Aorta (tissue), 5 donors: ENCODE measurements around the gene LCN2. TPM values are rescaled to one million over a fixed set of nuclear protein-coding genes. Genes with fewer than 3 reads are reported as not detected.

ENCODE experiments used
- ATAC-seq: fragments of 200-7000 bp; cut with Tn5 transposase; one replicate; pipeline ENCODE4 v1.9.1; 2022; ENCODE audit warnings: moderate library complexity; ENCODE audit not compliant: low FRiP score
- DNase-seq, 2 donors: peaks; one replicate each; pipeline ENCODE4 v3.0.0-alpha.2; 2020
- H3K27ac ChIP-seq, 2 donors: one replicate each; pipeline ENCODE4 v1.5.1; 2013; ENCODE audit warnings: low read length in 2 of 2, mild to moderate bottlenecking in 2 of 2, moderate library complexity in 2 of 2, control low read depth in 1 of 2, inconsistent platforms in 1 of 2, low read depth in 1 of 2
- H3K27me3 ChIP-seq, 2 donors: one replicate each; pipeline ENCODE4 v1.6.1; 2013; ENCODE audit warnings: control low read depth in 1 of 2, low read length in 1 of 2, mild to moderate bottlenecking in 1 of 2, moderate library complexity in 1 of 2; ENCODE audit not compliant: insufficient read depth in 2 of 2, control insufficient read depth in 1 of 2
- H3K36me3 ChIP-seq, 2 donors: one replicate each; pipeline ENCODE4 v1.6.1; 2013; ENCODE audit warnings: control low read depth in 1 of 2, low read length in 1 of 2, mild to moderate bottlenecking in 1 of 2; ENCODE audit not compliant: insufficient read depth in 2 of 2, control insufficient read depth in 1 of 2
- H3K4me1 ChIP-seq, 2 donors: one replicate each; pipeline ENCODE4 v1.6.1; 2013; ENCODE audit warnings: low read length in 2 of 2, control low read depth in 1 of 2, mild to moderate bottlenecking in 1 of 2, moderate library complexity in 1 of 2; ENCODE audit not compliant: insufficient read depth in 2 of 2, control insufficient read depth in 1 of 2
- H3K4me3 ChIP-seq, 2 donors: one replicate each; pipeline ENCODE4 v1.5.1; 2013; ENCODE audit warnings: low read length in 2 of 2, control low read depth in 1 of 2, mild to moderate bottlenecking in 1 of 2
- H3K9me3 ChIP-seq: one replicate; pipeline ENCODE4 v1.6.1; 2013; ENCODE audit warnings: mild to moderate bottlenecking, low read length; ENCODE audit not compliant: control insufficient read depth
- WGBS, 2 donors: extraction: QIAGEN DNeasy Blood & Tissue Kit; methylation state at CpG; one replicate each; pipeline ENCODE4 v1.1.7; 2013; 5-methylcytosine and 5-hydroxymethylcytosine counted together
- intact Hi-C, 2 donors: fragments of 100-400 bp; cut with DNase I; formaldehyde crosslinking; loops; one replicate each; pipeline versions ENCODE4 v1.14.2 to v1.15.0; 2022
- long read RNA-seq, 2 donors: library from polyadenylated mRNA; unstranded; transcript quantifications; one replicate each; pipeline ENCODE4 v2.0.0, GENCODE V29; 2020 to 2021
- polyA plus RNA-seq, 2 donors: library from polyadenylated mRNA; stranded (reverse); fragments of 200-250 nt; gene quantifications; one replicate each; pipeline ENCODE4 v1.2.3, GENCODE V29; 2013
- total RNA-seq, 2 donors: library from RNA; stranded (reverse); fragmentation: NEBNext Ultra II Directional; extraction: Animal tissue kit (Norgen Biotek cat#: 25700); gene quantifications; one replicate each; pipeline ENCODE4 v1.2.1, GENCODE V29; 2021
- donor health status: healthy with polysubstance abuse.
- donor health status: Bipolar disorder and iron deficiency.
- donor health status: DM: no; HTN: no; CAD: no.
- donor health status: DM: no; HTN: no; CAD: no.
- donor health status: DM: yes; HTN: yes; CAD: no.

LCN2 gene
- total RNA-seq (1 to 10 TPM in 1 of 2 donors, under 1 TPM in 1; 0.84 to 1.1 TPM), polyA plus RNA-seq (1 to 10 TPM in 1 of 2 donors, under 1 TPM in 1; 0.90 to 5.6 TPM)
- long read RNA-seq, donor 1: 0 reads
- long read RNA-seq, donor 2: 0 reads

- Histone ChIP-seq H3K36me3 (no peaks in the 10 kb centered on the region), H3K4me1 (no peaks in the 10 kb centered on the region), H3K4me3 (no peak within 1 kb of the TSS), H3K27me3 (no peaks in the 10 kb centered on the region), H3K9me3 (no peaks in the 10 kb centered on the region), H3K27ac (no peak within 1 kb of the TSS)
- 84 to 87% methylated on average over 9 of the region's 9 CpGs for WGBS, 2 donors
- intact Hi-C loops: no loop called here
- DNase-seq: peak; percentile 40 to 63
- ATAC-seq: no peak
These were observed at the start of gene LCN2 for GRCh38 chr9:128149001-128149701. Gene LCN2, plus strand, starts transcription at chr9:128149453. Its CDS starts 73 bp downstream, at chr9:128149526.

- Histone ChIP-seq H3K4me3 (no peak overlapping the region), H3K27me3 (no peaks in the 10 kb centered on the region), H3K4me1 (no peaks in the 10 kb centered on the region), H3K9me3 (no peaks in the 10 kb centered on the region), H3K36me3 (peaks cover 0 to 3% of the 10 kb centered on the region in 2 donors), H3K27ac (peak overlapping the region; percentile 91 to 92)
- ATAC-seq: no peak
- intact Hi-C loops: loop anchor here in 1 of 2 donors (5.0 kb wide), 1 partner anchor 38 kb away; no protein-coding TSS in a partner anchor
- WGBS, 2 donors: 39 to 49% methylated on average over 16 of the region's 16 CpGs
- DNase-seq: peak in 1 of 2 donors; percentile 75
These were observed 49.2 kb upstream of the LCN2 start for GRCh38 chr9:128099932-128100491.

GRCh38 chr9:128100581-128100980 is 48.7 kb upstream of the LCN2 start:
- peaks cover 0 to 3% of the 10 kb centered on the region in 2 donors for H3K36me3 ChIP-seq
- peak overlapping the region; percentile 91 to 92 for H3K27ac ChIP-seq
- WGBS, 2 donors: 65 to 71% methylated on average over 10 of the region's 10 CpGs
- no peaks in the 10 kb centered on the region for H3K9me3 ChIP-seq
- no peak overlapping the region for H3K4me3 ChIP-seq
- H3K27me3 ChIP-seq: no peaks in the 10 kb centered on the region
- ATAC-seq (no peak), DNase-seq (peak in 1 of 2 donors; percentile 58)
- intact Hi-C loops: loop anchor here in 1 of 2 donors (5.0 kb wide), 1 partner anchor 38 kb away; no protein-coding TSS in a partner anchor
- no peaks in the 10 kb centered on the region for H3K4me1 ChIP-seq

GRCh38 chr9:128101231-128101661 is 48.0 kb upstream of the LCN2 start:
- no peak for ATAC-seq
- intact Hi-C loops: loop anchor here in 1 of 2 donors (5.0 kb wide), 1 partner anchor 39 kb away; no protein-coding TSS in a partner anchor
- Histone ChIP-seq H3K9me3 (no peaks in the 10 kb centered on the region), H3K27ac (no peak overlapping the region), H3K4me3 (no peak overlapping the region), H3K4me1 (no peaks in the 10 kb centered on the region), H3K36me3 (peaks cover 0 to 3% of the 10 kb centered on the region in 2 donors), H3K27me3 (no peaks in the 10 kb centered on the region)
- 83% methylated on average over 12 of the region's 12 CpGs for WGBS, 2 donors
- peak in 1 of 2 donors; percentile 74 for DNase-seq

- intact Hi-C loops: loop anchor here in 1 of 2 donors (5.0 kb wide), 1 partner anchor 39 kb away; no protein-coding TSS in a partner anchor
- 80 to 81% methylated on average over 20 of the region's 20 CpGs for WGBS, 2 donors
- no peaks in the 10 kb centered on the region for H3K9me3 ChIP-seq
- H3K27me3 ChIP-seq: no peaks in the 10 kb centered on the region
- no peak overlapping the region for H3K27ac ChIP-seq
- no peaks in the 10 kb centered on the region for H3K4me1 ChIP-seq
- ATAC-seq (no peak), DNase-seq (peak in 1 of 2 donors; percentile 77)
- peaks cover 0 to 7% of the 10 kb centered on the region in 2 donors for H3K36me3 ChIP-seq
- no peak overlapping the region for H3K4me3 ChIP-seq
These were observed 47.6 kb upstream of the LCN2 start for GRCh38 chr9:128101690-128102089.

- 83 to 84% methylated on average over 13 of the region's 13 CpGs for WGBS, 2 donors
- intact Hi-C loops: loop anchor here in 1 of 2 donors (5.0 kb wide), 1 partner anchor 40 kb away; no protein-coding TSS in a partner anchor
- no peak overlapping the region for H3K4me3 ChIP-seq
- H3K9me3 ChIP-seq: no peaks in the 10 kb centered on the region
- ATAC-seq (no peak), DNase-seq (peak in 1 of 2 donors; percentile 54)
- H3K4me1 ChIP-seq: no peaks in the 10 kb centered on the region
- no peaks in the 10 kb centered on the region for H3K27me3 ChIP-seq
- H3K27ac ChIP-seq: no peak overlapping the region
- peaks cover 0 to 11% of the 10 kb centered on the region in 2 donors for H3K36me3 ChIP-seq
These were observed 47.1 kb upstream of the LCN2 start for GRCh38 chr9:128102196-128102595.

GRCh38 chr9:128102861-128103588 is 46.2 kb upstream of the LCN2 start:
- intact Hi-C loops: loop anchor here in 1 of 2 donors (5.0 kb wide), 1 partner anchor 41 kb away; no protein-coding TSS in a partner anchor
- Histone ChIP-seq H3K4me3 (no peak overlapping the region), H3K4me1 (no peaks in the 10 kb centered on the region), H3K27ac (no peak overlapping the region), H3K36me3 (peaks cover 0 to 16% of the 10 kb centered on the region in 2 donors), H3K27me3 (no peaks in the 10 kb centered on the region), H3K9me3 (no peaks in the 10 kb centered on the region)
- ATAC-seq (no peak), DNase-seq (peak in 1 of 2 donors; percentile 74)
- WGBS, 2 donors: 90 to 92% methylated on average over 23 of the region's 23 CpGs

GRCh38 chr9:128103589-128103962 is 45.7 kb upstream of the LCN2 start:
- no peaks in the 10 kb centered on the region for H3K9me3 ChIP-seq
- no peaks in the 10 kb centered on the region for H3K4me1 ChIP-seq
- peaks cover 0 to 16% of the 10 kb centered on the region in 2 donors for H3K36me3 ChIP-seq
- no peak overlapping the region for H3K4me3 ChIP-seq
- no peaks in the 10 kb centered on the region for H3K27me3 ChIP-seq
- no peak overlapping the region for H3K27ac ChIP-seq
- no peak for ATAC-seq
- peak in 1 of 2 donors; percentile 66 for DNase-seq
- WGBS, 2 donors: 71 to 72% methylated on average over 8 of the region's 8 CpGs
- intact Hi-C loops: loop anchor here in 1 of 2 donors (5.0 kb wide), 1 partner anchor 41 kb away; no protein-coding TSS in a partner anchor
